ENCODE data around the gene FYB2. TPM values are rescaled to one million over a fixed set of nuclear protein-coding genes. Genes with fewer than 3 reads are reported as not detected.

The FYB2 gene
- total RNA-seq, 1 experiment from 2014 or later: not detected

DNA sequence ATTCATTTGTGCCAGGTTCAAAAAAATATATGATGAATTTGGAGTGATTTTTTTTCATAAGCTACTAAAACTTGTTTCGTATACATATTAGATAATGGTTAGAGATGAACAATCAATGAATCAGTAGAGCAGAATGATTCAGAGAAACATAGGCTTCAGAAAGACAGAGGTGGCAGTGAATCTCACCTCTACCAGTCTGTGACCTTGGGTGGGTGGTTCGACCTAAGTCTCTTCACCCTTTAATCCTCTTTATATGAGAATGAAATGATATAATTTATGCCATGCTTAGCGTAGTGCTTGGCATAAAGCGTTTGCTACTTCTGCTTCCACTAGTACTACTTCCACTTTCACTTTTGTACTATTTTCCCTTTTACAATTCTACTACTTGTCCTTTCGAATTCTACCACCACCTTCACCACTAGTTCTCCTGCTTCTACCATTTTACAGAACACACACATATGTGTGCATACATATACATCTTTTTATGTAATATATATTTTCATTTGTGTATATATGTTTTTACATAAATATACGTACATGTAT lies 45.1 kb downstream of the FYB2 start:
- Histone ChIP-seq H3K9ac (ENCODE audit: low read length) (no peak overlapping the region), H3K4me2 (ENCODE audit: low read length) (no peak overlapping the region), H3K9me2 (replicated peaks; ENCODE audit: low read length) (no peaks in the 10 kb centered on the region), H2AFZ (ENCODE audit: low read length) (no peak overlapping the region), H3K27ac (ENCODE audit: low read length) (no peak overlapping the region), H3K79me2 (ENCODE audit: low read length) (no peaks in the 10 kb centered on the region), H4K20me1 (ENCODE audit: low read length) (no peaks in the 10 kb centered on the region), H3F3A (ENCODE audit: low read length, unreplicated experiment) (no peaks in the 10 kb centered on the region), H3K9me3 (ENCODE audit: low read length) (no peaks in the 10 kb centered on the region), H3K27me3 (ENCODE audit: low read length) (peaks cover 18% of the 10 kb centered on the region; the same call in 1 of the 2 replicates), H3K4me1 (ENCODE audit: insufficient read depth, low read length) (no peaks in the 10 kb centered on the region), H3K4me3 (ENCODE audit: low read length) (no peak overlapping the region), H3K36me3 (ENCODE audit: low read depth, low read length) (no peaks in the 10 kb centered on the region)
- ATAC-seq (no peak), DNase-seq (no peak)
- BruUV-seq (replicated peaks): no TSS peak
- POLR2A ChIA-PET (ENCODE audit: unreplicated experiment): no interaction called here
- CTCF ChIA-PET: no interaction called here
- intact Hi-C loops (cut with micrococcal nuclease): no loop called here
- TF ChIP-seq EZH2phosphoT487 (IDR thresholded peaks at IDR 0.05; ENCODE audit: borderline replicate concordance, low read length): no peak
- TF ChIP-seq, protein P1, sequence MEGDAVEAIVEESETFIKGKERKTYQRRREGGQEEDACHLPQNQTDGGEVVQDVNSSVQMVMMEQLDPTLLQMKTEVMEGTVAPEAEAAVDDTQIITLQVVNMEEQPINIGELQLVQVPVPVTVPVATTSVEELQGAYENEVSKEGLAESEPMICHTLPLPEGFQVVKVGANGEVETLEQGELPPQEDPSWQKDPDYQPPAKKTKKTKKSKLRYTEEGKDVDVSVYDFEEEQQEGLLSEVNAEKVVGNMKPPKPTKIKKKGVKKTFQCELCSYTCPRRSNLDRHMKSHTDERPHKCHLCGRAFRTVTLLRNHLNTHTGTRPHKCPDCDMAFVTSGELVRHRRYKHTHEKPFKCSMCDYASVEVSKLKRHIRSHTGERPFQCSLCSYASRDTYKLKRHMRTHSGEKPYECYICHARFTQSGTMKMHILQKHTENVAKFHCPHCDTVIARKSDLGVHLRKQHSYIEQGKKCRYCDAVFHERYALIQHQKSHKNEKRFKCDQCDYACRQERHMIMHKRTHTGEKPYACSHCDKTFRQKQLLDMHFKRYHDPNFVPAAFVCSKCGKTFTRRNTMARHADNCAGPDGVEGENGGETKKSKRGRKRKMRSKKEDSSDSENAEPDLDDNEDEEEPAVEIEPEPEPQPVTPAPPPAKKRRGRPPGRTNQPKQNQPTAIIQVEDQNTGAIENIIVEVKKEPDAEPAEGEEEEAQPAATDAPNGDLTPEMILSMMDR (conservative IDR thresholded peaks at IDR 0.05; ENCODE audit: low read depth, low read length): no peak
- no peak for TF ChIP-seq EZH2 (IDR thresholded peaks at IDR 0.05; ENCODE audit: low read length, unreplicated experiment)

DNA sequence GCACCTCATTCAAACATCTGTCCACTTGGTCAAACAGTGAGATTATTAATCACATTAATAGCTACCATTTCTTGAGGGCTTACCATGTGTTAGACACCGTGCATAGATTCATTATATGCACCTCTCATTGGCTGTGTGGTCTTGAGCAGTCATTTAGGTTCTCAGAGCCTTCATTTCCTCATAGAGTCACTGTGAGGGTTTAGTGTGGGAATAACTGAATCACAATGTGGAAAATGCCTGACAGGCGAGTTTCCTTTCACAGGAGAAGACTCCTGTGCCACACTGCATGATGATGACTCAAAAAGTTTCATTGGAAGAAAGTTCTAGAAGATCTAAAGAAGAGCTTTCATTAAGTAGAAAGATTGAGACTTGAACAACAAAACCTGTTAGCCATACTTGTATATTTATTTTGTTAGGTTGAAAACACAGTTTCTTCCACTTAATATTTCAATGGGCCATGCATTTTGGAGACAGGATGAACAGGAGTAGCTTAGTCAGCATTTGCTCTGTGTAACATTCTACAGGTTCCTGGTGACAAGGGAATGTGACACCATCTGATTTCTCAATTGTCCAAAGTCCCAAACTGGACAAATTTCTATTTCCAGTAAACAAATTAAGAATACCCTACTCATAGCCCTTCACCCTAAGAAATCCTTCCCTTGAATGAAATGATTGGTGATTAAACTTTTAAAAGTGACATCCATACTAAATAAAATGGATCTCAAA lies 45.7 kb downstream of the FYB2 start:
- Histone ChIP-seq H3K4me2 (ENCODE audit: low read length) (no peak overlapping the region), H3K27me3 (ENCODE audit: low read length) (peaks cover 18% of the 10 kb centered on the region; the same call in 1 of the 2 replicates), H2AFZ (ENCODE audit: low read length) (no peak overlapping the region), H3K9me3 (ENCODE audit: low read length) (no peaks in the 10 kb centered on the region), H3K9ac (ENCODE audit: low read length) (no peak overlapping the region), H3F3A (ENCODE audit: low read length, unreplicated experiment) (no peaks in the 10 kb centered on the region), H3K4me3 (ENCODE audit: low read length) (no peak overlapping the region), H3K4me1 (ENCODE audit: insufficient read depth, low read length) (no peaks in the 10 kb centered on the region), H3K79me2 (ENCODE audit: low read length) (no peaks in the 10 kb centered on the region), H3K27ac (ENCODE audit: low read length) (no peak overlapping the region), H3K36me3 (ENCODE audit: low read depth, low read length) (no peaks in the 10 kb centered on the region), H3K9me2 (replicated peaks; ENCODE audit: low read length) (no peaks in the 10 kb centered on the region), H4K20me1 (ENCODE audit: low read length) (no peaks in the 10 kb centered on the region)
- intact Hi-C loops (cut with micrococcal nuclease): no loop called here
- ChIA-PET POLR2A (ENCODE audit: unreplicated experiment) (no interaction called here), CTCF (no interaction called here)
- TF ChIP-seq EZH2phosphoT487 (IDR thresholded peaks at IDR 0.05; ENCODE audit: borderline replicate concordance, low read length): no peak
- no peak for TF ChIP-seq EZH2 (IDR thresholded peaks at IDR 0.05; ENCODE audit: low read length, unreplicated experiment)
- TF ChIP-seq, protein P1 (conservative IDR thresholded peaks at IDR 0.05; ENCODE audit: low read depth, low read length): no peak
- BruUV-seq (replicated peaks): no TSS peak
- no peak for ATAC-seq
- no peak for DNase-seq

DNA sequence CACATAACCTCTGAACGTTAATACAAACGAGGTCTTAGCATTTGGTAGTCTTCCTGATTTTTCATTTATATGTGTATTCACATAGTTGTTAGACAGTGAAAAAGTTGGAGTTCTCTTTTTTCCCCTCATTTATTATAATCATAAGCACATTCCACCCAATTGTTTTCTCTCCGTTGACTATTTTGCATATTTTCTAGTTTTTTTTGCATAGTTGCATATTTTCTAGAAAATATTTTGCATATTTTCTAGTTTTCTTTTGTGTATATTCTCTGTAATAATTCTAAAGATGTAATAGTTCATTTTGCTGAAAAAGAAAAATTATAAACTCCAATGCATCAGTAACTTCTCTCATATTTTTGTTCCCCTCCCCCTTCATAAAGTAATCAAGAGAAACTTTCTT lies 47.5 kb downstream of the FYB2 start:
- intact Hi-C loops (cut with micrococcal nuclease): no loop called here
- no peak for ATAC-seq
- H3K79me2 ChIP-seq (ENCODE audit: low read length): no peaks in the 10 kb centered on the region
- no peaks in the 10 kb centered on the region for H3K4me1 ChIP-seq (ENCODE audit: insufficient read depth, low read length)
- H4K20me1 ChIP-seq (ENCODE audit: low read length): no peaks in the 10 kb centered on the region
- DNase-seq: no peak
- POLR2A ChIA-PET (ENCODE audit: unreplicated experiment): no interaction called here
- no peak for TF ChIP-seq EZH2 (IDR thresholded peaks at IDR 0.05; ENCODE audit: low read length, unreplicated experiment)
- TF ChIP-seq, protein P1 (conservative IDR thresholded peaks at IDR 0.05; ENCODE audit: low read depth, low read length): no peak
- TF ChIP-seq EZH2phosphoT487 (IDR thresholded peaks at IDR 0.05; ENCODE audit: borderline replicate concordance, low read length): no peak
- H3K36me3 ChIP-seq (ENCODE audit: low read depth, low read length): no peaks in the 10 kb centered on the region
- CTCF ChIA-PET: no interaction called here
- no peaks in the 10 kb centered on the region for H3F3A ChIP-seq (ENCODE audit: low read length, unreplicated experiment)
- H3K27ac ChIP-seq (ENCODE audit: low read length): no peak overlapping the region
- no peak overlapping the region for H3K4me2 ChIP-seq (ENCODE audit: low read length)
- no TSS peak for BruUV-seq (replicated peaks)
- H3K9ac ChIP-seq (ENCODE audit: low read length): no peak overlapping the region
- no peaks in the 10 kb centered on the region for H3K9me2 ChIP-seq (replicated peaks; ENCODE audit: low read length)
- no peak overlapping the region for H2AFZ ChIP-seq (ENCODE audit: low read length)
- peaks cover 23% of the 10 kb centered on the region; the same call in 1 of the 2 replicates for H3K27me3 ChIP-seq (ENCODE audit: low read length)
- no peak overlapping the region for H3K4me3 ChIP-seq (ENCODE audit: low read length)
- no peaks in the 10 kb centered on the region for H3K9me3 ChIP-seq (ENCODE audit: low read length)

Data from PC-3 (cell line).